Stomach (tissue), 9 donors: Measurements from ENCODE around the gene TAP2. TPM values are rescaled to one million over a fixed set of nuclear protein-coding genes. Genes with fewer than 3 reads are reported as not detected.
"Not testable (repeated sequence)": the region's sequence is repeated elsewhere in the genome, so short reads cannot be mapped to it uniquely, and the experiment has no call there.

Source experiments
- DNase-seq, 2 donors: peaks; one replicate each; pipeline versions ENCODE4 v3.0.0 to v3.0.0-alpha.2; 2013 to 2019
- H3K27ac ChIP-seq, 5 donors: fragments of 200-600 bp in 4 of 5; sonication (generic) in 4 of 5; one replicate each; pipeline ENCODE4 v1.5.1; 2013 to 2019; ENCODE audit warnings: mild to moderate bottlenecking in 1 of 5, moderate library complexity in 1 of 5
- H3K27me3 ChIP-seq, 3 donors: fragments of 200-600 bp; sonication (generic); one replicate each; pipeline ENCODE4 v1.5.1; 2017 to 2019; ENCODE audit warnings: mixed run types in 1 of 3
- H3K36me3 ChIP-seq, 4 donors: fragments of 200-600 bp; sonication (generic); 1 replicate in 3 of 4; 2 replicates in 1 of 4; pipeline ENCODE4 v1.5.1; 2016 to 2019
- H3K4me1 ChIP-seq, 4 donors: fragments of 200-600 bp; sonication (generic); one replicate each; pipeline ENCODE4 v1.5.1; 2016 to 2019
- H3K4me3 ChIP-seq, 4 donors: fragments of 200-600 bp; sonication (generic) in 3 of 4; one replicate each; pipeline ENCODE4 v1.5.1; 2016 to 2019; ENCODE audit warnings: mild to moderate bottlenecking in 1 of 4
- H3K9me3 ChIP-seq, 4 donors: fragments of 200-600 bp; sonication (generic); one replicate each; pipeline ENCODE4 v1.5.1; 2016 to 2019
- CTCF ChIP-seq, 7 experiments: fragments of 450-650 bp in 4 of 7; fragments of 200-600 bp in 3 of 7; sonication (generic) in 3 of 7; IDR thresholded peaks; one replicate each; pipeline ENCODE4 v1.5.1; 2016 to 2019; ENCODE audit warnings: antibody characterized with exemption in 7 of 7, control low read depth in 2 of 7, mild to moderate bottlenecking in 1 of 7
- EP300 ChIP-seq: sonication (generic); formaldehyde crosslinking; IDR thresholded peaks from one replicate; pipeline ENCODE4 v1.6.1; 2017; ENCODE audit warnings: antibody characterized with exemption
- POLR2A ChIP-seq, 4 donors: fragments of 450-650 bp; IDR thresholded peaks; one replicate each; pipeline ENCODE4 v1.6.1; 2016; ENCODE audit warnings: antibody characterized with exemption in 4 of 4, control low read depth in 2 of 4, mild to moderate bottlenecking in 1 of 4, moderate library complexity in 1 of 4
- POLR2AphosphoS5 ChIP-seq, 3 donors: sonication (generic); formaldehyde crosslinking; IDR thresholded peaks; one replicate each; pipeline ENCODE4 v1.6.1; 2016; ENCODE audit warnings: antibody characterized with exemption in 3 of 3
- WGBS, 5 donors: extraction: QIAGEN DNeasy Blood & Tissue Kit in 3 of 5; methylation state at CpG; one replicate each; pipeline versions ENCODE4 v1.1.5 to v1.1.7; 2013 to 2018; 5-methylcytosine and 5-hydroxymethylcytosine counted together
- intact Hi-C: fragments of 100-400 bp; cut with DNase I; formaldehyde crosslinking; loops from one replicate; pipeline ENCODE4 v1.15.1; 2023; ENCODE audit warnings: low total_unique reads
- polyA plus RNA-seq, 3 donors: library from polyadenylated mRNA; stranded (reverse); fragments of 200-250 nt; gene quantifications; one replicate each; pipeline ENCODE4 v1.2.3, GENCODE V29; 2013
- total RNA-seq, 5 donors: library from RNA; depleted of rRNA; stranded (reverse); fragments of >200 nt; gene quantifications; one replicate each; pipeline versions ENCODE4 v1.1.0 to v1.2.3, GENCODE V29; 2014 to 2016
- donor health status: healthy with polysubstance abuse.
- donor health status: Bipolar disorder and iron deficiency.
- donor health status: healthy.

The TAP2 gene
- total and polyA plus RNA-seq, 8 donors: 1.2 to 449 (median 11.4) TPM

GRCh38 chr6:32885698-32886286 is 47.3 kb upstream of the TAP2 start:
- peak in 1 of 2 donors; percentile 88 for DNase-seq
- Histone ChIP-seq H3K27ac (no peak overlapping the region), H3K4me3 (no peak overlapping the region), H3K4me1 (peaks cover 0 to 12% (median 4%) of the 10 kb centered on the region in 4 donors), H3K36me3 (no peaks in the 10 kb centered on the region), H3K27me3 (no peaks in the 10 kb centered on the region), H3K9me3 (no peaks in the 10 kb centered on the region)
- TF ChIP-seq EP300 (no peak), CTCF (IDR thresholded peaks at IDR 0.05) (peak in 5 of 7 experiments; percentile 22 to 73 (median 61))
- 40 to 52% (median 50%) methylated on average over 4 of the region's 4 CpGs for WGBS, 5 donors
- intact Hi-C loops: loop anchor here (10.0 kb wide), 1 partner anchor 49 kb away; no protein-coding TSS in a partner anchor

GRCh38 chr6:32883789-32884188 is 45.2 kb upstream of the TAP2 start:
- H3K36me3 ChIP-seq: no peaks in the 10 kb centered on the region
- TF ChIP-seq POLR2AphosphoS5 (IDR thresholded peaks at IDR 0.05) (peak in 1 of 3 donors; percentile 36), EP300 (no peak), POLR2A (IDR thresholded peaks at IDR 0.05) (no peak), CTCF (IDR thresholded peaks at IDR 0.05) (no peak)
- intact Hi-C loops: loop anchor here (5.0 to 10.0 kb wide), 2 partner anchors 51 to 104 kb away; no protein-coding TSS in a partner anchor
- H3K4me3 ChIP-seq: no peak overlapping the region
- 17 to 40% (median 21%) methylated on average over 5 of the region's 5 CpGs for WGBS, 5 donors
- no peaks in the 10 kb centered on the region for H3K9me3 ChIP-seq
- peaks cover 0 to 12% (median 4%) of the 10 kb centered on the region in 4 donors for H3K4me1 ChIP-seq
- no peak for DNase-seq
- peaks cover 0 to 18% (median 0%) of the 10 kb centered on the region in 3 donors for H3K27me3 ChIP-seq
- no peak overlapping the region for H3K27ac ChIP-seq

- Histone ChIP-seq H3K36me3 (no peaks in the 10 kb centered on the region), H3K27me3 (peaks cover 0 to 18% (median 0%) of the 10 kb centered on the region in 3 donors), H3K4me1 (peaks cover 0 to 12% (median 4%) of the 10 kb centered on the region in 4 donors), H3K9me3 (no peaks in the 10 kb centered on the region), H3K27ac (no peak overlapping the region), H3K4me3 (no peak overlapping the region)
- TF ChIP-seq EP300 (no peak), CTCF (IDR thresholded peaks at IDR 0.05) (no peak), POLR2AphosphoS5 (IDR thresholded peaks at IDR 0.05) (no peak), POLR2A (IDR thresholded peaks at IDR 0.05) (no peak)
- WGBS, 5 donors: 0 to 53% (median 31%) methylated on average over 1 of the region's 1 CpG
- intact Hi-C loops: loop anchor here (5.0 to 10.0 kb wide), 2 partner anchors 52 to 104 kb away; no protein-coding TSS in a partner anchor
- DNase-seq: no peak
Measured at GRCh38 chr6:32882879-32883250, 44.3 kb upstream of the TAP2 start.

GRCh38 chr6:32880962-32881361 is 42.4 kb upstream of the TAP2 start:
- intact Hi-C loops: loop anchor here (5.0 to 10.0 kb wide), 2 partner anchors 54 to 106 kb away; no protein-coding TSS in a partner anchor
- H3K9me3 ChIP-seq, H3K4me1 ChIP-seq, H3K4me3 ChIP-seq, DNase-seq, H3K36me3 ChIP-seq, H3K27ac ChIP-seq: not testable (repeated sequence)
- peaks cover 0 to 18% (median 0%) of the 10 kb centered on the region in 3 donors for H3K27me3 ChIP-seq
- WGBS, 5 donors: 58 to 85% (median 75%) methylated on average over 3 of the region's 3 CpGs

- Histone ChIP-seq H3K27me3 (peaks cover 0 to 18% (median 0%) of the 10 kb centered on the region in 3 donors), H3K36me3 (no peaks in the 10 kb centered on the region), H3K4me3 (no peak overlapping the region), H3K4me1 (no peaks in the 10 kb centered on the region), H3K27ac (no peak overlapping the region), H3K9me3 (no peaks in the 10 kb centered on the region)
- TF ChIP-seq EP300 (no peak), POLR2AphosphoS5 (IDR thresholded peaks at IDR 0.05) (no peak)
- 40 to 58% (median 46%) methylated on average over 28 to 35 of the region's 35 CpGs for WGBS, 5 donors
- DNase-seq: no peak
- intact Hi-C loops: loop anchor here (5.0 to 10.0 kb wide), 2 partner anchors 55 to 108 kb away; no protein-coding TSS in a partner anchor
Measured at GRCh38 chr6:32879691-32880090, 41.2 kb upstream of the TAP2 start.
